GM10266 (cell line): ENCODE measurements around the gene PLCB1.

Source experiments
- DNase-seq: peaks from one replicate; pipeline ENCODE4 v3.0.0; 2012; ENCODE audit errors: extremely low spot score
- TF ChIP-seq, protein P1 (sequence below): IDR thresholded peaks from 2 replicates; pipeline ENCODE4 v1.5.1; 2012; ENCODE audit warnings: mild to moderate bottlenecking, low read depth; ENCODE audit not compliant: control insufficient read depth, insufficient read depth; ENCODE audit errors: missing control alignments

PLCB1 gene

DNA sequence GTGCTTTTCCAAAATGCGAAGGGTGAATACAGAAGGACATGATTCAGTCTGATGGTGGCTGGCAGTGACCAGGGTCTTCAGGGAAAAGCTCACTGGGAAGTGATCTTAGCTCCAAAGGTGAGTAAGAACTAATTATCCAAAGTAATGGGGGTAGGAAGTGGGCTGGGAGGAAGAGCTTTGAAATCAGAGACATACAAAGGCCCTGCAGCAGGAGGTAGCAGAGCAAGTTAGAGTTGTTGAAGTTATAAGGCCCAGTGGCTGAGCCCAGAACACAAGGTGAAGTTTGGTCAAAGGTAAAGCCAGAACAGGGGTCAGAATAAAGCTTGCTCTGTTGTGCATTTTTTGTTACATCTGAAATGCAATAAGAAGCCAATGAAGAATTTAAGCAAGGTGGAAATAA lies 81.2 kb downstream of the PLCB1 start:
- TF ChIP-seq, protein P1, sequence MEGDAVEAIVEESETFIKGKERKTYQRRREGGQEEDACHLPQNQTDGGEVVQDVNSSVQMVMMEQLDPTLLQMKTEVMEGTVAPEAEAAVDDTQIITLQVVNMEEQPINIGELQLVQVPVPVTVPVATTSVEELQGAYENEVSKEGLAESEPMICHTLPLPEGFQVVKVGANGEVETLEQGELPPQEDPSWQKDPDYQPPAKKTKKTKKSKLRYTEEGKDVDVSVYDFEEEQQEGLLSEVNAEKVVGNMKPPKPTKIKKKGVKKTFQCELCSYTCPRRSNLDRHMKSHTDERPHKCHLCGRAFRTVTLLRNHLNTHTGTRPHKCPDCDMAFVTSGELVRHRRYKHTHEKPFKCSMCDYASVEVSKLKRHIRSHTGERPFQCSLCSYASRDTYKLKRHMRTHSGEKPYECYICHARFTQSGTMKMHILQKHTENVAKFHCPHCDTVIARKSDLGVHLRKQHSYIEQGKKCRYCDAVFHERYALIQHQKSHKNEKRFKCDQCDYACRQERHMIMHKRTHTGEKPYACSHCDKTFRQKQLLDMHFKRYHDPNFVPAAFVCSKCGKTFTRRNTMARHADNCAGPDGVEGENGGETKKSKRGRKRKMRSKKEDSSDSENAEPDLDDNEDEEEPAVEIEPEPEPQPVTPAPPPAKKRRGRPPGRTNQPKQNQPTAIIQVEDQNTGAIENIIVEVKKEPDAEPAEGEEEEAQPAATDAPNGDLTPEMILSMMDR: no peak
- DNase-seq: no peak

DNA sequence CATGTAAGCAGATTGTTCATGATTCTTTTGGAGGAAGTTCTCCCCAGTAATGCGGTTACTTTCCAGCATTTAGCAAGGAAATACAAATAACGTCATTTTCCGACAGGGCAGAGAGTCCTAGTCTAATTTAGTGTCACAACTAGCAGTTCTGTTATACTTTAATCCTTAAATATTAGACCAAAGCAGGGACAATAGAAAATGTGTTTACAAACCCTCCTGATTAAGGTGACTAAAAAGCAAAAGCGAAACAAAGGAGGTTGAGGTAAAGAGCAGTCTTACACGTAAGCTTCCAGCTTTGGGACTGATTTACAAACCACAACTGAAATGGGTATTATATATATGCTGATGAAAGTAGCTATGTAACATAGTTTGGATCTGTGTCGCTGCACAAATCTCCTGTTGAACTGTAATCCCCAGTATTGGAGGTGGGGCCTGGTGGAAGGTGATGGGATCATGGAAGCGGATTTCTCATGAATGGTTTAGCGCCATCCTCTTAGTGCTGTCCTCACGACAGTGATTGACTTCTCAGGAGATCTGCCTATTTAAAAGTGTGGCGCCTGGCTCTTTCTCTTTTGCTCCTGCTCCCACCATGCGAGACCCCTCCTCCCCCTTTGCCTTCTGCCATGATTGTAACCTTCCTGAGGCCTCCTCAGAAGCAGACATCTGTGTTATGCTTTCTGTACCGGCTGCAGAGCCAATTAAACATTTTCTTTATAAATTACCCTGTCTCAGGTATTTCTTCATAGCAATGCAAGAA lies 81.9 kb downstream of the PLCB1 start:
- TF ChIP-seq, protein P1: no peak
- peak; percentile 17 for DNase-seq

DNA sequence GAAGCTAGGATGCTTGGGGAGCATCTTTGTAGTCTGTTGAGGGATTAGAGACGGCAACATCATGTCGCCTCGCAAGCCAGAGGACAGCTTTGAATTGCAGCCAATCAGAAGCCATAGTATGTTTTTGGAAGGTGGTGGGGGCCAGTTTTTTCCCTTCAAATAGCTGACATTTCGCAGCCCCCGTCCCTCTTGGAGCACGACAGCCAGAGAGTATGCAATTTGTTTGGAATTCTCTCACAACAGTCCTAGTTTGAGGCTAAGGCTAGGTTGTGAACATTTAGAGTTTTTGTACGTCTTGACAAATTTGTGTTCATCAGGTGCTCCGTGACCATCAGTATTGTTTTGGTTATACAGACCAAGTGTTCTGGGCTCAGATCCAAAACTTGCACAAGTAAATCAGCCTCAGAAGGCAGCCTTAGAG lies 83.3 kb downstream of the PLCB1 start:
- TF ChIP-seq, protein P1: no peak
- no peak for DNase-seq

DNA sequence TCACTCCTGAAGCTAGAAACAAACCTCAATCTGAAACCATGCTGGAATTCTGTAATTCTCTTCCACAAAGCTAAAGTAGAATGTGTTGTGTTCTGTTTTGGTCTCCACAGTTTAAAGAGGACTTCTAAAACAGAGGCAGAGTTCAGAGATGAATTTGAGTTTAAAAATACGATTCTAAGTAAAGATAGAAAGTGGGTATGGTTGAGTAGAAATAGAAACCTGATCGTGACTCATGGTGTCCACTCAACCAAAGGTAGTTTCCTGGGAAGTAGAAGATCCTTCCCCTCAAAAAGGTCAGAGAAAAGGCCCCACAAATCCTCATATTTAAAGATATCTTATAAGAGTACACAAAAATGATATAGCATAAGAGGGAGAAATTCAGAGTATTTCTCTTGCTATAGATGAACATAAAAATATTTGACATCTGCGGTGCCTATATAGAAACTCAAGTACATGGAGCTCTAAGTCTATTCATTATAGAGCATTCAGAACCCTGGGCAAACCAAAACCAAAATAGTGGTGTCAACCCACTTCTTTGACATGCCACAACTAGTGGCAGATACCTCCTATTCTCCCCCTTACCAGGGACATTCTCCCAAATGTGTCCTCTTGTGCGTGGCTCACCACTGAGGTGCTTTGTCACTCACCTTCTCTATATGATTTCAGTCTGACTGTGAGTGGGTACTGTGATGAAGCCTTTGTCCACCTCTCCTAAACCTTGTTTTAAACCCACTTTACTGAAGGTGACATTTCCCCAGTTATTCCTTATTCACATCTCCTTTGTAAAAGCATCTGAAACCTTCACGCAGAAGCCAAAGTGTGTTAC lies 84.5 kb downstream of the PLCB1 start:
- DNase-seq: no peak
- TF ChIP-seq, protein P1: no peak

DNA sequence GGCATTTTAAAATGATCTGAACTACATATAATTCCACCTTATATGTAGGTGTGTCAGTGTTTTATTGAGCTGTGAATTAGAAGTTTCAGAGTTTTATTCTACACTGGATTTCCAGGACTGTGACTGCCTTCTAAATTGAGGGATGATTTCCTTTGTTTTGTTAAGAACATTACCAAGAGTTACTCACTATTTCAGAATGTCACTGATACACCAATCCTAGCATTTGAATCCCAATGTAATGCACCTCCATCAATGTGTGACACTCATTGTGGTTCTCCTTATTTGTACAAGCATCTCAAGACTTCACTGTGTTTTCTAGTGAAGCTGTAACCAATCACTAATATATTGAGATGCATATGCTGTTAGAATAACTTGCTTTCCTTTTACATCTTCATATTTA lies 86.8 kb downstream of the PLCB1 start:
- no peak for DNase-seq

DNA sequence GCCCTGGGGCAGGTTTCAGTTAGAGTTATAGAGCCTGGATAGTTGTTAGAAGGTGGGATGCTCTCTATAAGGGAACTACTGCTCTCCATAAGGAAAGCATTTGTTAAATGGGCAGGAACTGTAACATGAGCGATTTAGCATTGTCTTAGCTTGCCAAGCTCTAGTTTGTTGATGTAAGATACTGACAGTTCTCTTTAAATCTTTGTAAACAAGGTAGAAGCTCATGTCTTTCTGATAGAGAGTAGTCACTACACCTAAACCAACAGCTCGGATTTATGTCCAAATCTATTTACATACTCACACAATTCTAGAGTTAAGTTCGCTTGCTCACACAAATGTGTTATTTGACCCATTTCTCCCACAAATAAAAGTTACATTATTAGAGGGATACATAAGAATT lies 87.3 kb downstream of the PLCB1 start:
- DNase-seq: no peak
- TF ChIP-seq, protein P1: no peak

More for the DNA sequence above, 86.8 kb downstream of the PLCB1 start:
- TF ChIP-seq, protein P1: no peak

DNA sequence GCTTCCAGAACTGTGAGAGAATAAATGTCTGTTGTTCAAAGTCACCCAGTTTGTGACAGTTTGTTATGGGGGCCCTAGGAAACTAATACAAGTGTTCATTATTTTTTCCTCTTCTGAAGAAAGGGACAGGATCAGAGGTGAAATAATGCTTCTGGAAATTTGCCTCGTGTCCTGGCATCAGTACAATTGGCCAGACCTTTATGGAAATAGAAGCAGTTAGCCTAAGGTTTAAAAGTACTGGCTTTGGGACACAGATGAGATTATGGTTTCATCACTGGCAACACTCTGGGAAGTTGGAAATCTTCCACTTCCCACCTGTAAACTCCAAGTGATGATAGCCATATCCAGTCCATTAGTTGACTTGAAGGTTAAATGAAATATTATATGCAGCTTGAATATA lies 88.7 kb downstream of the PLCB1 start:
- TF ChIP-seq, protein P1: no peak
- no peak for DNase-seq
